Mucosa of stomach (tissue), 1 donor: ENCODE results near the gene ZSWIM8.

Experiments
- H3K27me3 ChIP-seq: one replicate; pipeline ENCODE4 v1.7.0; 2013; ENCODE audit warnings: mild to moderate bottlenecking, low read length; ENCODE audit not compliant: control insufficient read depth, insufficient read depth
- H3K36me3 ChIP-seq: one replicate; pipeline ENCODE4 v1.7.0; 2013; ENCODE audit warnings: low read length; ENCODE audit not compliant: control insufficient read depth, insufficient read depth
- H3K4me1 ChIP-seq: one replicate; pipeline ENCODE4 v1.7.0; 2013; ENCODE audit warnings: mild to moderate bottlenecking, low read length; ENCODE audit not compliant: control insufficient read depth, insufficient read depth
- H3K4me3 ChIP-seq: one replicate; pipeline ENCODE4 v1.7.0; 2013; ENCODE audit warnings: low read length
- H3K9ac ChIP-seq: one replicate; pipeline ENCODE4 v1.7.0; 2013; ENCODE audit warnings: mild to moderate bottlenecking, low read length, moderate library complexity
- H3K9me3 ChIP-seq: one replicate; pipeline ENCODE4 v1.7.0; 2013; ENCODE audit warnings: mild to moderate bottlenecking, low read length, moderate library complexity; ENCODE audit not compliant: control insufficient read depth
- donor health status: Pancreatic carcinoma.

Gene ZSWIM8

DNA sequence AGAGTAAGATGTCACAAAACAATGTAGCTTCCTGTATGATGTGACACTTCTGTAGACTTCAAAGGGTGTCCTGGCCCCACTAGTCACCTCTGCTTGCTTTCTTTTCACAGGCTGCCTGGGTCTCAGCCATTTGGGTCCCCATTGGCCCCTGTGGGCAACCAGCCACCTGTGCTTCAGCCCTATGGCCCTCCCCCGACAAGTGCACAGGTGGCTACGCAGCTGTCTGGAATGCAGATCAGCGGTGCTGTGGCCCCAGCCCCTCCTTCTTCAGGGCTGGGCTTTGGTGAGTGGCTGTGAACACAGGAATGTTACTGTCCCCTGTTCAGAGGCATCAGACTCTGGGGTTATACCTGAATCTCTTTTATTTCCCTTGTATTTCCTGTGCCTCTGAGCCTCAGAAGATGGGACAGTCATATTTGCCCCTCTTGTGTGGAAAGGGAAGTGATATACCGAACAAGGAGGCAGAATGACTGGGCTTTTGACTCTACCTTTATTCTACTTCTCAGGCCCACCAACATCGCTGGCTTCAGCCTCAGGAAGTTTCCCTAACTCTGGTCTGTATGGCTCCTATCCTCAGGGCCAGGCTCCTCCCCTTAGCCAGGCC, 25.8 kb upstream of the ZSWIM8 start:
- H3K9ac ChIP-seq, result no peak overlapping the region

GRCh38 chr10:73761781-73762180, 23.6 kb upstream of the ZSWIM8 start:
- Histone ChIP-seq H3K27me3 (no peaks in the 10 kb centered on the region), H3K9me3 (no peaks in the 10 kb centered on the region), H3K4me1 (no peaks in the 10 kb centered on the region), H3K36me3 (peaks cover 35% of the 10 kb centered on the region), H3K9ac (no peak overlapping the region), H3K4me3 (no peak overlapping the region)

More for the DNA sequence above, 25.8 kb upstream of the ZSWIM8 start:
- H3K4me1 ChIP-seq, result no peaks in the 10 kb centered on the region
- H3K36me3 ChIP-seq, result peaks cover 30% of the 10 kb centered on the region
- H3K4me3 ChIP-seq, result no peak overlapping the region
- no peaks in the 10 kb centered on the region for H3K27me3 ChIP-seq
- no peaks in the 10 kb centered on the region for H3K9me3 ChIP-seq

- no peak overlapping the region for H3K4me3 ChIP-seq
Observed at GRCh38 chr10:73762915-73763314, 22.5 kb upstream of the ZSWIM8 start.

DNA sequence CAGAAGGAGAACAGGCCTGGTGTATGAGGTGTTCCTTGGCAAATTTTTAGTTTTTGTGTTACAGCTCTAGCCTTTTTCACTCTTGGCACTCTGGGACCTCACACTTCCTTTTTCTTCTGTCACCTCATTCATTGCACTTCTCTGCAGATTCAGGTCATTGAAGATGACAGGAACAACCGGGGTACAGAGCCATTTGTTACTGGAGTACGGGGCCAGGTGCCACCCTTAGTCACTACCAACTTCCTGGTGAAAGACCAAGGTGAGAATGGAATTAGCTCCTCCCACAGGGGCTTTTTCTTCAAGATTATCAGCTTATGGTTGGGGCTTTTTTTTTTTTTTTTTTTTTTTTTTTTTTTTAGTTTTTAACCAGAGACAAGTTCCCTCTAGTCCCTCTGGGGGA, 22.1 kb upstream of the ZSWIM8 start:
- Histone ChIP-seq H3K27me3 (no peaks in the 10 kb centered on the region), H3K36me3 (peaks cover 35% of the 10 kb centered on the region), H3K9ac (no peak overlapping the region), H3K4me1 (no peaks in the 10 kb centered on the region), H3K4me3 (no peak overlapping the region), H3K9me3 (no peaks in the 10 kb centered on the region)

More at GRCh38 chr10:73762915-73763314, 22.5 kb upstream of the ZSWIM8 start:
- no peaks in the 10 kb centered on the region for H3K9me3 ChIP-seq
- H3K4me1 ChIP-seq, result no peaks in the 10 kb centered on the region
- no peak overlapping the region for H3K9ac ChIP-seq
- H3K27me3 ChIP-seq, result no peaks in the 10 kb centered on the region
- H3K36me3 ChIP-seq, result peaks cover 35% of the 10 kb centered on the region

DNA sequence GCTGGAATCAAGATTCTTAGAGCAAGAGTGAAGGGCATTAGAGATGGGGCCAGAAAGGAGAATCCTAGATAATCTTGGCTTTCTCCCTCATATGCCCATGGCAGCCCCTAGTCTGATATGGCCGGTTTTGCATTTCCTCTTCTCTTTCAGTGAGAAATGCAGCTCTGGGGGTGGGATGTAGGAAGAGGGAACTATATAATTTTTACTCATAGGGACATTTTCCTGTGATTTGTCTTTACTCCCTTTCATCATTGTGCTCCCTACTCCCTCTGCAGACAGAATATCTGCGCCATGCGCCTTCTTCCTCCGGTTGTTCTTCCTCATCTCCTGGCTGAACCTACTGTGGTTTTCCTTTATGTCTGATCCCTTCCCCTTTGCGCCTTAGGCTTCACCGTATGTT, 20.3 kb upstream of the ZSWIM8 start:
- no peaks in the 10 kb centered on the region for H3K4me1 ChIP-seq
- H3K9me3 ChIP-seq, result no peaks in the 10 kb centered on the region
- peaks cover 27% of the 10 kb centered on the region for H3K36me3 ChIP-seq
- H3K27me3 ChIP-seq, result no peaks in the 10 kb centered on the region
- H3K4me3 ChIP-seq, result no peak overlapping the region
- H3K9ac ChIP-seq, result no peak overlapping the region

- Histone ChIP-seq H3K9me3 (no peaks in the 10 kb centered on the region), H3K4me1 (peaks cover 14% of the 10 kb centered on the region), H3K36me3 (peaks cover 5% of the 10 kb centered on the region), H3K9ac (no peak overlapping the region), H3K27me3 (no peaks in the 10 kb centered on the region), H3K4me3 (no peak overlapping the region)
Observed at GRCh38 chr10:73768881-73769280, 16.5 kb upstream of the ZSWIM8 start.

DNA sequence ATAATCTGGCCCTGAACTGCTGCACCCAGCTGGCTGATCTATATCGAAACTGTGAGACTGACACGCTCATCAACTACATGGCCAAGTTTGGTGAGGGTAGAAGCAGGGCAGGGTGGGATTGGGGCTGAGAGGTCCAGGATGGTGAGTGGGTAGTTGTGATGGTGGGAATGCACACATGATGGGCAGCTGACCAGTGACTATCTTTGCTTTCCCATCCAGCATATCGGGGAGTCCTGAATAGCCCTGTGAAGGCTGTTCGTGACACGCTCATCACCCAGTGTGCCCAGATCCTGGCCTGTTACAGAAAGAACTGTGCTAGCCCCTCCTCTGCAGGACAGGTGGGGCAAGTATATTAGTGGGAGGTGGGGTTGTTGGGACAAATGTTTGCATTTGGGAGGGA, 16.0 kb upstream of the ZSWIM8 start:
- Histone ChIP-seq H3K9ac (no peak overlapping the region), H3K4me1 (peaks cover 18% of the 10 kb centered on the region), H3K36me3 (peaks cover 5% of the 10 kb centered on the region), H3K4me3 (no peak overlapping the region), H3K27me3 (no peaks in the 10 kb centered on the region), H3K9me3 (no peaks in the 10 kb centered on the region)

- H3K9me3 ChIP-seq, result no peaks in the 10 kb centered on the region
- H3K36me3 ChIP-seq, result no peaks in the 10 kb centered on the region
- peak overlapping the region; percentile 76 for H3K9ac ChIP-seq
- no peaks in the 10 kb centered on the region for H3K27me3 ChIP-seq
- peak overlapping the region; percentile 68 for H3K4me3 ChIP-seq
- peaks cover 29% of the 10 kb centered on the region for H3K4me1 ChIP-seq
Observed at GRCh38 chr10:73771722-73772280, 13.6 kb upstream of the ZSWIM8 start.

DNA sequence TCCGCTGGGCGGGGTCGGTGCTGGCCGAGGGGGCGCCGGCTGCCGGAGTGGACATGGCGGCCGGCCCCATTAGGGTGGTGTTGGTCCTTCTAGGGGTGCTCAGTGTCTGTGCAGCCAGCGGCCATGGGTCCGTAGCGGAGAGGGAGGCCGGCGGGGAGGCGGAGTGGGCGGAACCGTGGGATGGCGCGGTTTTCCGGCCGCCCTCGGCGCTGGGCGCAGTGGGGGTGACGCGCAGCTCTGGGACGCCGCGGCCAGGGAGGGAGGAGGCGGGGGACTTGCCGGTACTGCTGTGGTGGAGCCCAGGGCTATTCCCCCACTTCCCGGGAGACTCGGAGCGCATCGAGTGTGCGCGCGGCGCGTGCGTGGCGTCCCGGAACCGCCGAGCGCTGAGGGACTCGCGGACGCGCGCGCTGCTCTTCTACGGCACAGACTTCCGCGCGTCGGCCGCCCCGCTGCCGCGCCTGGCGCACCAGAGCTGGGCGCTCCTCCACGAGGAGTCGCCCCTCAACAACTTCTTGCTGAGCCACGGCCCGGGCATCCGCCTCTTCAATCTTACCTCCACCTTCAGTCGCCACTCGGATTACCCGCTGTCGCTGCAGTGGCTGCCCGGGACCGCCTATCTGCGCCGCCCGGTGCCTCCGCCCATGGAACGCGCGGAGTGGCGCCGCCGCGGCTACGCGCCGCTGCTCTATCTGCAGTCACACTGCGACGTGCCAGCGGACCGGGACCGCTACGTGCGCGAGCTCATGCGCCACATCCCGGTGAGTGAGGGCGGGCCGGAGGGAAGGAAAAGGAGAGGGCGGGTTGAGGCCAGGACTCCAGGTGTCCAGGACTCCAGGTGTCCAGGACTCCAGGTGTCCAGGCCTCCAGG, 12.9 kb upstream of the ZSWIM8 start:
- H3K4me1 ChIP-seq, result peaks cover 29% of the 10 kb centered on the region
- no peaks in the 10 kb centered on the region for H3K36me3 ChIP-seq

GRCh38 chr10:73773152-73773879, 12.1 kb upstream of the ZSWIM8 start:
- Histone ChIP-seq H3K4me3 (peak overlapping the region; percentile 68), H3K9me3 (no peaks in the 10 kb centered on the region), H3K9ac (peak overlapping the region; percentile 76), H3K36me3 (no peaks in the 10 kb centered on the region), H3K27me3 (no peaks in the 10 kb centered on the region), H3K4me1 (peaks cover 29% of the 10 kb centered on the region)

More for the DNA sequence above, 12.9 kb upstream of the ZSWIM8 start:
- H3K9ac ChIP-seq, result peak overlapping the region; percentile 76
- peak overlapping the region; percentile 68 for H3K4me3 ChIP-seq
- no peaks in the 10 kb centered on the region for H3K27me3 ChIP-seq
- no peaks in the 10 kb centered on the region for H3K9me3 ChIP-seq

GRCh38 chr10:73774637-73775036, 10.8 kb upstream of the ZSWIM8 start:
- Histone ChIP-seq H3K4me1 (peaks cover 29% of the 10 kb centered on the region), H3K27me3 (no peaks in the 10 kb centered on the region), H3K4me3 (no peak overlapping the region), H3K9me3 (no peaks in the 10 kb centered on the region), H3K36me3 (no peaks in the 10 kb centered on the region), H3K9ac (peak overlapping the region; percentile 36)

DNA sequence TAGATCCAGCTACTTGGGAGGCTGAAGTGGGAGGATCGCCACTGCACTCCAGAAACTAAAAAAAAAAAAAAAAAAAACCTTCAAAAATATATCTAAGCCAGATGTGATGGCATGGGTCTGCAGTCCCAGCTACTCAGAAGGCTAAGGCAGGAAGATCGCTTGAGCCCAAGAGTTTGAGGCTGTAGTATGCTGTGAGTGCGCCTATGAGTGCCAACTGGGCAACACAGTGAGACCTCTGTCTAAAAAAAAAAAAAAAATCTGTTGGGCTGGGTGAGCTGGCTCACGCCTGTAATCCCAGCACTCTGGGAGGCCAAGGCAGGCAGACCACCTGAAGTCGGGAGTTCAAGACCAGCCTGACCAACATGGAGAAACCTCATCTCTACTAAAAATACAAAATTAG, 6.4 kb upstream of the ZSWIM8 start:
- H3K36me3 ChIP-seq, result no peaks in the 10 kb centered on the region
- H3K9me3 ChIP-seq, result no peaks in the 10 kb centered on the region
- H3K9ac ChIP-seq, result no peak overlapping the region
- no peaks in the 10 kb centered on the region for H3K27me3 ChIP-seq
- no peak overlapping the region for H3K4me3 ChIP-seq
- H3K4me1 ChIP-seq, result peaks cover 23% of the 10 kb centered on the region
